Neural cell (in vitro differentiated cells): Measurements from ENCODE around the gene PIK3R6. TPM values are rescaled to one million over a fixed set of nuclear protein-coding genes. Genes with fewer than 3 reads are reported as not detected.

Experiments
- H2AFZ ChIP-seq: fragments of 200-600, 300-800 bp; sonication (generic), shearing (Covaris generic); 2 replicates; pipeline ENCODE4 v1.6.0; 2014; ENCODE audit warnings: low read depth, mild to moderate bottlenecking, antibody characterized with exemption, low read length, moderate library complexity
- H3F3A ChIP-seq: fragments of 200-600 bp; shearing (Covaris generic); 2 replicates; pipeline ENCODE4 v1.6.1; 2016; ENCODE audit warnings: mild to moderate bottlenecking, moderate library complexity, mixed read lengths, antibody characterized with exemption, low read length; ENCODE audit not compliant: insufficient read depth, poor library complexity, severe bottlenecking
- H3K27ac ChIP-seq: fragments of 200-600, 300-800 bp; sonication (generic), shearing (Covaris generic); 2 replicates; pipeline ENCODE4 v1.5.1; 2014; ENCODE audit warnings: mild to moderate bottlenecking, low read length, moderate library complexity
- H3K27me3 ChIP-seq: fragments of 300-800, 200-600 bp; sonication (generic), shearing (Covaris generic); 2 replicates; pipeline ENCODE4 v1.6.0; 2014; ENCODE audit warnings: mild to moderate bottlenecking, low read depth, low read length, moderate library complexity; ENCODE audit not compliant: insufficient read depth
- H3K36me3 ChIP-seq: fragments of 300-800, 200-600 bp; sonication (generic), shearing (Covaris generic); 2 replicates; pipeline ENCODE4 v1.5.1; 2014; ENCODE audit warnings: mild to moderate bottlenecking, antibody characterized with exemption, low read length, moderate library complexity; ENCODE audit not compliant: insufficient read depth
- H3K4me2 ChIP-seq: fragments of 300-800, 200-600 bp; sonication (generic), shearing (Covaris generic); 2 replicates; pipeline ENCODE4 v1.6.0; 2014; ENCODE audit warnings: mild to moderate bottlenecking, low read length
- H3K4me3 ChIP-seq: fragments of 300-800, 200-600 bp; sonication (generic), shearing (Covaris generic); 2 replicates; pipeline ENCODE4 v1.5.1; 2014; ENCODE audit warnings: mild to moderate bottlenecking, low read length, moderate library complexity
- H3K79me2 ChIP-seq: fragments of 200-600 bp; shearing (Covaris generic); replicated peaks from 2 replicates; pipeline ENCODE4 v1.6.0; 2014; ENCODE audit warnings: mild to moderate bottlenecking, low read length, moderate library complexity; ENCODE audit not compliant: insufficient read depth
- H3K9ac ChIP-seq: fragments of 300-800, 200-600 bp; sonication (generic), shearing (Covaris generic); 2 replicates; pipeline ENCODE4 v1.6.1; 2016; ENCODE audit warnings: mild to moderate bottlenecking, low read length, mixed read lengths
- H3K9me2 ChIP-seq: fragments of 200-600 bp; shearing (Covaris generic); 2 replicates; pipeline ENCODE4 v1.6.1; 2016; ENCODE audit warnings: mild to moderate bottlenecking, low read length, mixed read lengths; ENCODE audit not compliant: insufficient read depth
- H3K9me3 ChIP-seq: fragments of 200-600, 300-800 bp; sonication (generic), shearing (Covaris generic); 2 replicates; pipeline ENCODE4 v1.6.1; 2016; ENCODE audit warnings: mild to moderate bottlenecking, mixed run types, low read length, moderate library complexity, mixed read lengths
- H4K20me1 ChIP-seq: fragments of 200-600 bp; shearing (Covaris generic); 2 replicates; pipeline ENCODE4 v1.6.1; 2016; ENCODE audit warnings: mild to moderate bottlenecking, mixed run types; ENCODE audit not compliant: insufficient read depth
- CTCF ChIP-seq: fragments of 450-650 bp; IDR thresholded peaks from 2 replicates; pipeline ENCODE4 v1.5.1; 2014; ENCODE audit warnings: antibody characterized with exemption, mild to moderate bottlenecking, moderate library complexity; ENCODE audit not compliant: poor library complexity, severe bottlenecking
- EP300 ChIP-seq: fragments of 450-650 bp; conservative IDR thresholded peaks from 2 replicates; pipeline ENCODE4 v1.6.1; 2014; ENCODE audit warnings: antibody characterized with exemption, mild to moderate bottlenecking, moderate library complexity; ENCODE audit not compliant: poor library complexity, severe bottlenecking
- EZH2 ChIP-seq: fragments of 200-600, 300-800 bp; shearing (Covaris generic), sonication (generic); IDR thresholded peaks from 2 replicates; pipeline ENCODE4 v1.6.1; 2014; ENCODE audit warnings: antibody characterized with exemption, low read length, borderline replicate concordance, mild to moderate bottlenecking; ENCODE audit not compliant: insufficient read depth, poor library complexity, severe bottlenecking
- MXI1 ChIP-seq: fragments of 450-650 bp; conservative IDR thresholded peaks from 2 replicates; pipeline ENCODE4 v1.6.1; 2014; ENCODE audit warnings: antibody characterized with exemption, mild to moderate bottlenecking; ENCODE audit not compliant: poor library complexity, severe bottlenecking
- POLR2AphosphoS5 ChIP-seq: IDR thresholded peaks from 2 replicates; pipeline ENCODE4 v1.6.1; 2012
- RAD21 ChIP-seq: fragments of 450-650 bp; conservative IDR thresholded peaks from 2 replicates; pipeline ENCODE4 v1.6.1; 2014; ENCODE audit warnings: antibody characterized with exemption, mild to moderate bottlenecking, moderate library complexity
- REST ChIP-seq: IDR thresholded peaks from 2 replicates; pipeline ENCODE4 v1.6.1; 2012; ENCODE audit warnings: borderline replicate concordance
- SMC3 ChIP-seq: fragments of 450-650 bp; conservative IDR thresholded peaks from 2 replicates; pipeline ENCODE4 v1.6.1; 2014; ENCODE audit warnings: antibody characterized with exemption, mild to moderate bottlenecking, moderate library complexity; ENCODE audit not compliant: poor library complexity
- TAF1 ChIP-seq: IDR thresholded peaks from 2 replicates; pipeline ENCODE4 v1.6.1; 2012; ENCODE audit warnings: low read depth
- polyA plus RNA-seq: library from polyadenylated mRNA; depleted of rRNA; stranded (reverse); fragments of >200 nt; gene quantifications from 2 replicates; pipeline ENCODE4 v1.2.3, GENCODE V29; 2014

Gene PIK3R6
- polyA plus RNA-seq, 1 donor from 2014 or later = not detected

- H3K4me2 ChIP-seq = no peak overlapping the region
- TF ChIP-seq SMC3 (peak; percentile 69), TAF1 (no peak), EP300 (no peak), POLR2AphosphoS5 (no peak), REST (no peak), EZH2 (no peak), MXI1 (no peak), RAD21 (peak; percentile 71), CTCF (peak; percentile 72)
- no peaks in the 10 kb centered on the region for H3F3A ChIP-seq
- H3K27me3 ChIP-seq = no peaks in the 10 kb centered on the region
- no peak overlapping the region for H3K9ac ChIP-seq
- no peaks in the 10 kb centered on the region for H3K9me3 ChIP-seq
- no peaks in the 10 kb centered on the region for H3K9me2 ChIP-seq
- H3K36me3 ChIP-seq = no peaks in the 10 kb centered on the region
- H3K27ac ChIP-seq = no peak overlapping the region
- no peak overlapping the region for H3K4me3 ChIP-seq
- no peaks in the 10 kb centered on the region for H4K20me1 ChIP-seq
- H2AFZ ChIP-seq = no peak overlapping the region
- H3K79me2 ChIP-seq = no peaks in the 10 kb centered on the region
Observed at GRCh38 chr17:8785547-8786413, 81.7 kb downstream of the PIK3R6 start.

GRCh38 chr17:8782176-8782575 is 85.3 kb downstream of the PIK3R6 start:
- Histone ChIP-seq H3K27ac (no peak overlapping the region), H3K9me2 (no peaks in the 10 kb centered on the region), H3K4me2 (no peak overlapping the region), H2AFZ (no peak overlapping the region), H3F3A (no peaks in the 10 kb centered on the region), H3K27me3 (no peaks in the 10 kb centered on the region), H3K79me2 (no peaks in the 10 kb centered on the region), H3K9ac (no peak overlapping the region), H3K9me3 (no peaks in the 10 kb centered on the region), H4K20me1 (no peaks in the 10 kb centered on the region), H3K4me3 (no peak overlapping the region), H3K36me3 (no peaks in the 10 kb centered on the region)
- TF ChIP-seq EP300 = no peak
- no peak for TF ChIP-seq SMC3
- TF ChIP-seq CTCF = no peak
- no peak for TF ChIP-seq POLR2AphosphoS5
- no peak for TF ChIP-seq REST
- TF ChIP-seq EZH2 = no peak
- no peak for TF ChIP-seq MXI1
- no peak for TF ChIP-seq RAD21
- TF ChIP-seq TAF1 = no peak
